HCEC 1CT (cell line): ENCODE measurements around the gene LINC01488.
A peak's percentile ranks its signal among the peaks of the same experiment; 100 is the strongest.

Source experiments
- DNase-seq: peaks from one replicate; pipeline ENCODE4 v3.0.0-alpha.2; 2017

LINC01488 gene

GRCh38 chr11:69513196-69513595, 31.7 kb downstream of the LINC01488 start:
- no peak for DNase-seq

GRCh38 chr11:69513663-69514224, 32.3 kb downstream of the LINC01488 start:
- no peak for DNase-seq

- DNase-seq, result no peak
These were observed 33.3 kb downstream of the LINC01488 start for GRCh38 chr11:69514771-69515170.

- DNase-seq, result no peak
These were observed 34.1 kb downstream of the LINC01488 start for GRCh38 chr11:69515271-69516245.

- DNase-seq, result no peak
These were observed 35.1 kb downstream of the LINC01488 start for GRCh38 chr11:69516526-69516925.

- DNase-seq, result peak; percentile 94
These were observed 36.9 kb downstream of the LINC01488 start for GRCh38 chr11:69518081-69518950.

- no peak for DNase-seq
These were observed 38.9 kb downstream of the LINC01488 start for GRCh38 chr11:69520186-69520916.

- DNase-seq, result no peak
These were observed 40.0 kb downstream of the LINC01488 start for GRCh38 chr11:69521457-69521856.

- no peak for DNase-seq
These were observed 42.0 kb downstream of the LINC01488 start for GRCh38 chr11:69523453-69523852.

GRCh38 chr11:69524291-69524882, 42.9 kb downstream of the LINC01488 start:
- no peak for DNase-seq

GRCh38 chr11:69524991-69525411, 43.5 kb downstream of the LINC01488 start:
- DNase-seq, result no peak

- DNase-seq, result no peak
These were observed 44.3 kb downstream of the LINC01488 start for GRCh38 chr11:69525516-69526452.

GRCh38 chr11:69526453-69526810, 45.0 kb downstream of the LINC01488 start:
- no peak for DNase-seq

- DNase-seq, result no peak
These were observed 47.5 kb downstream of the LINC01488 start for GRCh38 chr11:69529001-69529400.

GRCh38 chr11:69530278-69531070, 49.0 kb downstream of the LINC01488 start:
- DNase-seq, result no peak

- no peak for DNase-seq
These were observed 49.7 kb downstream of the LINC01488 start for GRCh38 chr11:69531071-69531716.

GRCh38 chr11:69531717-69532088, 50.2 kb downstream of the LINC01488 start:
- DNase-seq, result no peak

GRCh38 chr11:69533296-69534165, 52.1 kb downstream of the LINC01488 start:
- DNase-seq, result no peak

GRCh38 chr11:69534166-69534530, 52.7 kb downstream of the LINC01488 start:
- DNase-seq, result no peak
